Measurements from ENCODE around the gene SMARCA1.

DNA sequence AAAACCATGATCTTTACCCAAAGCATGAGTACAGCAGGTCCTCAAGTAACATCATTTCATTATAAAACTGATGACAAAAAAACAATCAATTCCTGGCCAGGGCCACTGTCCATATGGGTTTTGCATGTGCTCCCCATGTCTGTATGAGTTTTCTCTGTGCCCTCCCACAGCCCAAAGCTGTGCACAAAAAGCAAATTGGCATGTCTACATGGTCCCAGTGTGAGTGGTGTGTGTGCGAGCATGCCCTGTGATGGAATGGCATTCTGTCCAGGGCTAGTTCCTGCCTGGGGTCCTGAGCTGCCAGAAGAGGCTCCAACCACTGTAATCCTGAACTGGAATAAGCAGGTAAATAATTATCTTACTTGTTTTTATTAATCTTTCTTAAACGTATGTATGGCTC is 28.4 kb downstream of the SMARCA1 start:
- TF ChIP-seq, protein P1, sequence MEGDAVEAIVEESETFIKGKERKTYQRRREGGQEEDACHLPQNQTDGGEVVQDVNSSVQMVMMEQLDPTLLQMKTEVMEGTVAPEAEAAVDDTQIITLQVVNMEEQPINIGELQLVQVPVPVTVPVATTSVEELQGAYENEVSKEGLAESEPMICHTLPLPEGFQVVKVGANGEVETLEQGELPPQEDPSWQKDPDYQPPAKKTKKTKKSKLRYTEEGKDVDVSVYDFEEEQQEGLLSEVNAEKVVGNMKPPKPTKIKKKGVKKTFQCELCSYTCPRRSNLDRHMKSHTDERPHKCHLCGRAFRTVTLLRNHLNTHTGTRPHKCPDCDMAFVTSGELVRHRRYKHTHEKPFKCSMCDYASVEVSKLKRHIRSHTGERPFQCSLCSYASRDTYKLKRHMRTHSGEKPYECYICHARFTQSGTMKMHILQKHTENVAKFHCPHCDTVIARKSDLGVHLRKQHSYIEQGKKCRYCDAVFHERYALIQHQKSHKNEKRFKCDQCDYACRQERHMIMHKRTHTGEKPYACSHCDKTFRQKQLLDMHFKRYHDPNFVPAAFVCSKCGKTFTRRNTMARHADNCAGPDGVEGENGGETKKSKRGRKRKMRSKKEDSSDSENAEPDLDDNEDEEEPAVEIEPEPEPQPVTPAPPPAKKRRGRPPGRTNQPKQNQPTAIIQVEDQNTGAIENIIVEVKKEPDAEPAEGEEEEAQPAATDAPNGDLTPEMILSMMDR (IDR thresholded peaks at IDR 0.05; ENCODE audit: low read length), result no peak
- TF ChIP-seq EZH2 (optimal IDR thresholded peaks at IDR 0.05; ENCODE audit: low read depth, low read length), result no peak

Data from MM.1S (cell line).